Daoy (cell line): ENCODE data around the gene TRAF3. TPM values are rescaled to one million over a fixed set of nuclear protein-coding genes. Genes with fewer than 3 reads are reported as not detected.
"Not testable (repeated sequence)": the region's sequence is repeated elsewhere in the genome, so short reads cannot be mapped to it uniquely, and the experiment has no call there.

Experiments
- DNase-seq: peaks from one replicate; pipeline ENCODE4 v3.0.0-alpha.2; 2015; ENCODE audit warnings: low read depth
- total RNA-seq: library from RNA; depleted of rRNA; stranded (reverse); fragments of >200 nt; shearing (Covaris generic); gene quantifications from 2 replicates; pipeline ENCODE4 v1.2.3, GENCODE V29; 2014

The TRAF3 gene
- total RNA-seq, 1 experiment from 2014 or later, result 35.7 TPM

- no peak for DNase-seq
Observed at GRCh38 chr14:102805941-102806340, 28.7 kb downstream of the TRAF3 start.

GRCh38 chr14:102806447-102806846, 29.2 kb downstream of the TRAF3 start:
- no peak for DNase-seq

GRCh38 chr14:102807013-102807406, 29.8 kb downstream of the TRAF3 start:
- no peak for DNase-seq

- no peak for DNase-seq
Observed at GRCh38 chr14:102809870-102810269, 32.6 kb downstream of the TRAF3 start.

- DNase-seq, result no peak
Observed at GRCh38 chr14:102810523-102810922, 33.3 kb downstream of the TRAF3 start.

- DNase-seq, result no peak
Observed at GRCh38 chr14:102811254-102811963, 34.2 kb downstream of the TRAF3 start.

GRCh38 chr14:102811971-102812370, 34.7 kb downstream of the TRAF3 start:
- no peak for DNase-seq

- no peak for DNase-seq
Observed at GRCh38 chr14:102813691-102814090, 36.4 kb downstream of the TRAF3 start.

GRCh38 chr14:102817318-102817717, 40.1 kb downstream of the TRAF3 start:
- no peak for DNase-seq

- DNase-seq, result no peak
Observed at GRCh38 chr14:102817942-102818940, 41.0 kb downstream of the TRAF3 start.

- no peak for DNase-seq
Observed at GRCh38 chr14:102819176-102819628, 42.0 kb downstream of the TRAF3 start.

- DNase-seq, result no peak
Observed at GRCh38 chr14:102819747-102820330, 42.6 kb downstream of the TRAF3 start.

GRCh38 chr14:102821252-102821651, 44.0 kb downstream of the TRAF3 start:
- no peak for DNase-seq

GRCh38 chr14:102822311-102822863, 45.1 kb downstream of the TRAF3 start:
- DNase-seq, result no peak

- DNase-seq, result not testable (repeated sequence)
Observed at GRCh38 chr14:102822887-102823286, 45.6 kb downstream of the TRAF3 start.

GRCh38 chr14:102823546-102823945, 46.3 kb downstream of the TRAF3 start:
- no peak for DNase-seq

GRCh38 chr14:102824832-102825231, 47.6 kb downstream of the TRAF3 start:
- DNase-seq, result peak; percentile 44

GRCh38 chr14:102825307-102826095, 48.3 kb downstream of the TRAF3 start:
- DNase-seq, result no peak

- no peak for DNase-seq
Observed at GRCh38 chr14:102826161-102826560, 48.9 kb downstream of the TRAF3 start.

- DNase-seq, result no peak
Observed at GRCh38 chr14:102826751-102827675, 49.8 kb downstream of the TRAF3 start.
